Activated T-helper 2 cell treated with anti-CD3 and anti-CD28 coated beads, Interferon-gamma antibody, Interleukin-2, Interleukin-4, amounts not matched to agents 10 μg/mL and 5 μg/mL and 100 μg/mL, durations not matched to agents 14 hours and 24 hours and 36 hours (primary cell): ENCODE measurements around the gene KCNV2. TPM values are rescaled to one million over a fixed set of nuclear protein-coding genes. Genes with fewer than 3 reads are reported as not detected.

Experiments used
- DNase-seq: peaks from one replicate; pipeline ENCODE4 v3.0.0; 2021; ENCODE audit warnings: low spot score
- H3K27ac Mint-ChIP-seq: one replicate; pipeline ENCODE4 v1.8.0; 2021; ENCODE audit warnings: mixed read lengths
- H3K27me3 Mint-ChIP-seq: one replicate; pipeline ENCODE4 v1.8.0; 2021; ENCODE audit warnings: low read depth, mixed read lengths
- H3K36me3 Mint-ChIP-seq: one replicate; pipeline ENCODE4 v1.8.0; 2021; ENCODE audit warnings: low read depth, mixed read lengths
- H3K4me1 Mint-ChIP-seq: one replicate; pipeline ENCODE4 v1.8.0; 2021; ENCODE audit warnings: low read depth, mixed read lengths
- H3K4me3 Mint-ChIP-seq: one replicate; pipeline ENCODE4 v1.8.0; 2021; ENCODE audit warnings: low read depth, mild to moderate bottlenecking, moderate library complexity, mixed read lengths
- H3K9me3 Mint-ChIP-seq: one replicate; pipeline ENCODE4 v1.8.0; 2021; ENCODE audit warnings: mixed read lengths
- intact Hi-C: fragments of 100-400 bp; cut with micrococcal nuclease; formaldehyde crosslinking; loops from one replicate; pipeline ENCODE4 v1.15.1; 2023
- total RNA-seq: library from RNA; stranded (reverse); gene quantifications from 2 replicates; pipeline ENCODE4 v1.2.3, GENCODE V29; 2022

KCNV2 gene
- total RNA-seq, 1 donor from 2014 or later: not detected

DNA sequence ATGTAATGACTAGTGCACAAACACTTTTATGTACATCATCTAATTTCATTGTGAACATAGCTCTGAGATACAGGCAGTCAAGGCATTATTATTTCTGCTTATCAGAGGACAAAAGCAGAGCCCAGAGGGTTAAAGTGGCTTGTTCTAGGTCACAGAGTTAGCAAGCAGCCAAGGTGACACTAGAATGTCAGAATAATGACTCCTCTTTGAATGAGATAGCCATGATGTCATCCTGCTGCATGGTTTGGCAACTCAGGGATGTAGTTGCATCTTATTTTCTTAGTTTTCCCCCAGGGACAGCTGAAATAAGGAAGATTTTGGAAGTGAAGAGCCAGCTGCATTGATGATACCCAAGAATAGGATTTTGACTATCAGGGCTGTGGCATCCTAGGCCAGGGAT, 54.4 kb downstream of the KCNV2 start:
- H3K9me3 Mint-ChIP-seq: peaks cover 40% of the 10 kb centered on the region
- no peak overlapping the region for H3K27ac Mint-ChIP-seq
- H3K4me3 Mint-ChIP-seq: no peak overlapping the region
- intact Hi-C loops: no loop called here
- no peak for DNase-seq
- no peaks in the 10 kb centered on the region for H3K27me3 Mint-ChIP-seq
- H3K36me3 Mint-ChIP-seq: peaks cover 83% of the 10 kb centered on the region
- H3K4me1 Mint-ChIP-seq: peaks cover 4% of the 10 kb centered on the region

- DNase-seq: no peak
- Mint-ChIP-seq H3K36me3 (peaks cover 98% of the 10 kb centered on the region), H3K27ac (no peak overlapping the region), H3K4me1 (no peaks in the 10 kb centered on the region), H3K27me3 (no peaks in the 10 kb centered on the region), H3K4me3 (no peak overlapping the region), H3K9me3 (peaks cover 55% of the 10 kb centered on the region)
- intact Hi-C loops: no loop called here
These were observed 60.1 kb downstream of the KCNV2 start for GRCh38 chr9:2777454-2777853.

DNA sequence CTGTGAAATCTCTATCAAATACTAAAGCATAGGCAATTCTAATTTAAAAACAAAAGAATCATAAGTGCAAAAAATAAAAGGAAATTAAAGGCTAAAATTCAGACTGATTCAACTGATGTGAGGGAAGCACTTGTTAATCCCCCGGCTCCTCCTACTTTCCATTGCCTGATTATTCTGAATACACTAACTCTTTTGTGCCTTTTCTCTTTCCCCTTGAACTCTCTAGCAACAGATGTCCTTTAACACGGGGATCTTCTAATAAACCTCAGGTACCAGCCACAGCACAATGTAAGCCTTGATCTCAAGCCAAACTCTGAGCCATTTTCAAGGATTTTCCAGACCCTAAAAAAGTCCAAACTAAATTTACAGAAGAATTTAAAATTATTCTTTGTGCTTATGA, 61.5 kb downstream of the KCNV2 start:
- peaks cover 45% of the 10 kb centered on the region for H3K9me3 Mint-ChIP-seq
- no peaks in the 10 kb centered on the region for H3K4me1 Mint-ChIP-seq
- no peak overlapping the region for H3K27ac Mint-ChIP-seq
- H3K27me3 Mint-ChIP-seq: no peaks in the 10 kb centered on the region
- DNase-seq: no peak
- peaks cover 97% of the 10 kb centered on the region for H3K36me3 Mint-ChIP-seq
- no peak overlapping the region for H3K4me3 Mint-ChIP-seq
- intact Hi-C loops: no loop called here

Other genes with a start within 250 kb of the KCNV2 start
- gene VLDLR, start 95.7 kb upstream of the KCNV2 start, total RNA-seq: 12.6 and 12.8 TPM in 2 replicates
- gene PUM3, start 126.6 kb downstream of the KCNV2 start, total RNA-seq: 123 and 128 TPM in 2 replicates